Astrocyte (in vitro differentiated cells and primary cell): ENCODE results near the gene TP53AIP1. TPM values are rescaled to one million over a fixed set of nuclear protein-coding genes. Genes with fewer than 3 reads are reported as not detected.

Source experiments
- DNase-seq: peaks from one replicate; pipeline ENCODE4 v3.0.0-alpha.2; 2010; ENCODE audit warnings: low read depth
- FAIRE-seq: peaks from 2 replicates; lab custom pipeline; 2011; peaks lifted over from hg19 to GRCh38; lab: Jason Lieb, UNC
- H2AFZ ChIP-seq: 2 replicates; pipeline ENCODE4 v1.6.0; 2012; ENCODE audit warnings: low read depth, low read length, inconsistent platforms
- H3K27ac ChIP-seq: 2 replicates; pipeline ENCODE4 v1.5.1; 2011; ENCODE audit warnings: low read depth, low read length, inconsistent platforms
- H3K27me3 ChIP-seq: 2 replicates; pipeline ENCODE4 v1.6.0; 2011; ENCODE audit warnings: low read length, inconsistent platforms; ENCODE audit not compliant: insufficient read depth
- H3K36me3 ChIP-seq: 2 replicates; pipeline ENCODE4 v1.5.1; 2011; ENCODE audit warnings: low read length, inconsistent platforms; ENCODE audit not compliant: insufficient read depth
- H3K4me1 ChIP-seq: 2 replicates; pipeline ENCODE4 v1.5.1; 2011; ENCODE audit warnings: low read length, inconsistent platforms; ENCODE audit not compliant: insufficient read depth
- H3K4me2 ChIP-seq: 2 replicates; pipeline ENCODE4 v1.6.0; 2012; ENCODE audit warnings: low read length, inconsistent platforms
- H3K4me3 ChIP-seq: 2 replicates; pipeline ENCODE4 v1.5.1; 2011; ENCODE audit warnings: low read depth, mild to moderate bottlenecking, low read length, inconsistent platforms; ENCODE audit not compliant: insufficient read depth
- H3K79me2 ChIP-seq: 2 replicates; pipeline ENCODE4 v1.6.0; 2012; ENCODE audit warnings: mild to moderate bottlenecking, low read length, inconsistent platforms; ENCODE audit not compliant: insufficient read depth
- H3K9ac ChIP-seq: 2 replicates; pipeline ENCODE4 v1.6.0; 2012; ENCODE audit warnings: mild to moderate bottlenecking, low read length, inconsistent platforms
- H3K9me3 ChIP-seq: 2 replicates; pipeline ENCODE4 v1.5.1; 2012; ENCODE audit warnings: low read depth, mild to moderate bottlenecking, low read length, inconsistent platforms; ENCODE audit not compliant: insufficient read depth
- H4K20me1 ChIP-seq: 2 replicates; pipeline ENCODE4 v1.6.0; 2012; ENCODE audit warnings: low read length, inconsistent platforms; ENCODE audit not compliant: insufficient read depth
- H3K27ac Mint-ChIP-seq: one replicate; pipeline ENCODE4 v1.8.0; 2021; ENCODE audit warnings: mild to moderate bottlenecking, mixed read lengths; ENCODE audit not compliant: unreplicated experiment
- H3K27me3 Mint-ChIP-seq: one replicate; pipeline ENCODE4 v1.8.0; 2021; ENCODE audit warnings: low read depth, mixed read lengths; ENCODE audit not compliant: unreplicated experiment
- H3K36me3 Mint-ChIP-seq: one replicate; pipeline ENCODE4 v1.8.0; 2021; ENCODE audit warnings: low read depth, mixed read lengths; ENCODE audit not compliant: unreplicated experiment
- H3K4me1 Mint-ChIP-seq: one replicate; pipeline ENCODE4 v1.8.0; 2021; ENCODE audit warnings: low read depth, mixed read lengths; ENCODE audit not compliant: unreplicated experiment
- H3K4me3 Mint-ChIP-seq: one replicate; pipeline ENCODE4 v1.8.0; 2021; ENCODE audit warnings: mild to moderate bottlenecking, moderate library complexity, mixed read lengths; ENCODE audit not compliant: unreplicated experiment
- H3K9me3 Mint-ChIP-seq: one replicate; pipeline ENCODE4 v1.8.0; 2021; ENCODE audit warnings: mild to moderate bottlenecking, mixed read lengths; ENCODE audit not compliant: unreplicated experiment
- EZH2 ChIP-seq: IDR thresholded peaks from 2 replicates; pipeline ENCODE4 v1.6.1; 2012; ENCODE audit warnings: mild to moderate bottlenecking, low read length, inconsistent platforms; ENCODE audit not compliant: insufficient read depth
- total RNA-seq: library from RNA; stranded (reverse); gene quantifications from 2 replicates; pipeline ENCODE4 v1.2.1, GENCODE V29; 2021
- TF ChIP-seq, protein P1 (sequence below): IDR thresholded peaks from 2 replicates; pipeline ENCODE4 v1.5.1; 2011; ENCODE audit warnings: low read depth, mild to moderate bottlenecking, inconsistent platforms, low read length, moderate library complexity; ENCODE audit not compliant: insufficient read depth

TP53AIP1 gene
- total RNA-seq, 1 donor from 2014 or later = 0.20 TPM

GRCh38 chr11:128956401-128957201 lies 13.9 kb upstream of the TP53AIP1 start:
- Mint-ChIP-seq H3K9me3 (no peaks in the 10 kb centered on the region), H3K4me1 (peaks cover 6% of the 10 kb centered on the region), H3K27ac (no peak overlapping the region), H3K36me3 (peaks cover 2% of the 10 kb centered on the region), H3K4me3 (no peak overlapping the region), H3K27me3 (peaks cover 13% of the 10 kb centered on the region)
- Histone ChIP-seq H4K20me1 (no peaks in the 10 kb centered on the region), H3K4me2 (no peak overlapping the region), H3K27ac (no peak overlapping the region), H2AFZ (no peak overlapping the region), H3K9ac (no peak overlapping the region), H3K9me3 (no peaks in the 10 kb centered on the region), H3K4me1 (no peaks in the 10 kb centered on the region), H3K27me3 (no peaks in the 10 kb centered on the region), H3K4me3 (no peak overlapping the region), H3K79me2 (no peaks in the 10 kb centered on the region), H3K36me3 (no peaks in the 10 kb centered on the region)
- TF ChIP-seq EZH2 = no peak
- TF ChIP-seq, protein P1, sequence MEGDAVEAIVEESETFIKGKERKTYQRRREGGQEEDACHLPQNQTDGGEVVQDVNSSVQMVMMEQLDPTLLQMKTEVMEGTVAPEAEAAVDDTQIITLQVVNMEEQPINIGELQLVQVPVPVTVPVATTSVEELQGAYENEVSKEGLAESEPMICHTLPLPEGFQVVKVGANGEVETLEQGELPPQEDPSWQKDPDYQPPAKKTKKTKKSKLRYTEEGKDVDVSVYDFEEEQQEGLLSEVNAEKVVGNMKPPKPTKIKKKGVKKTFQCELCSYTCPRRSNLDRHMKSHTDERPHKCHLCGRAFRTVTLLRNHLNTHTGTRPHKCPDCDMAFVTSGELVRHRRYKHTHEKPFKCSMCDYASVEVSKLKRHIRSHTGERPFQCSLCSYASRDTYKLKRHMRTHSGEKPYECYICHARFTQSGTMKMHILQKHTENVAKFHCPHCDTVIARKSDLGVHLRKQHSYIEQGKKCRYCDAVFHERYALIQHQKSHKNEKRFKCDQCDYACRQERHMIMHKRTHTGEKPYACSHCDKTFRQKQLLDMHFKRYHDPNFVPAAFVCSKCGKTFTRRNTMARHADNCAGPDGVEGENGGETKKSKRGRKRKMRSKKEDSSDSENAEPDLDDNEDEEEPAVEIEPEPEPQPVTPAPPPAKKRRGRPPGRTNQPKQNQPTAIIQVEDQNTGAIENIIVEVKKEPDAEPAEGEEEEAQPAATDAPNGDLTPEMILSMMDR = peak; percentile 80
- FAIRE-seq (peak; percentile 100), DNase-seq (peak; percentile 57)

GRCh38 chr11:128955636-128956035 lies 13.0 kb upstream of the TP53AIP1 start:
- no peak overlapping the region for H3K4me2 ChIP-seq
- FAIRE-seq (no peak), DNase-seq (no peak)
- H3K9me3 ChIP-seq = no peaks in the 10 kb centered on the region
- no peaks in the 10 kb centered on the region for H3K79me2 ChIP-seq
- H3K27me3 ChIP-seq = no peaks in the 10 kb centered on the region
- Mint-ChIP-seq H3K27ac (no peak overlapping the region), H3K4me1 (peaks cover 6% of the 10 kb centered on the region), H3K36me3 (peaks cover 2% of the 10 kb centered on the region), H3K27me3 (peaks cover 13% of the 10 kb centered on the region), H3K9me3 (no peaks in the 10 kb centered on the region), H3K4me3 (no peak overlapping the region)
- no peaks in the 10 kb centered on the region for H3K36me3 ChIP-seq
- no peaks in the 10 kb centered on the region for H4K20me1 ChIP-seq
- H3K9ac ChIP-seq = no peak overlapping the region
- no peak for TF ChIP-seq EZH2
- TF ChIP-seq, protein P1 = no peak
- H3K4me3 ChIP-seq = no peak overlapping the region
- H3K4me1 ChIP-seq = no peaks in the 10 kb centered on the region
- no peak overlapping the region for H2AFZ ChIP-seq
- H3K27ac ChIP-seq = no peak overlapping the region

GRCh38 chr11:128953151-128953550 lies 10.5 kb upstream of the TP53AIP1 start:
- H3K4me3 ChIP-seq = no peak overlapping the region
- TF ChIP-seq EZH2 = no peak
- TF ChIP-seq, protein P1 = no peak

More at GRCh38 chr11:128953151-128953550, 10.5 kb upstream of the TP53AIP1 start:
- no peaks in the 10 kb centered on the region for H3K9me3 ChIP-seq
- H3K9me3 Mint-ChIP-seq = no peaks in the 10 kb centered on the region
- no peak overlapping the region for H3K4me3 Mint-ChIP-seq
- H2AFZ ChIP-seq = no peak overlapping the region
- peaks cover 2% of the 10 kb centered on the region for H3K36me3 Mint-ChIP-seq
- FAIRE-seq = no peak
- no peaks in the 10 kb centered on the region for H4K20me1 ChIP-seq
- no peaks in the 10 kb centered on the region for H3K4me1 ChIP-seq
- H3K79me2 ChIP-seq = no peaks in the 10 kb centered on the region
- H3K4me2 ChIP-seq = no peak overlapping the region
- no peaks in the 10 kb centered on the region for H3K27me3 ChIP-seq
- peaks cover 6% of the 10 kb centered on the region for H3K4me1 Mint-ChIP-seq
- peaks cover 16% of the 10 kb centered on the region for H3K27me3 Mint-ChIP-seq
- H3K9ac ChIP-seq = no peak overlapping the region
- no peak overlapping the region for H3K27ac Mint-ChIP-seq
- no peak for DNase-seq
- no peak overlapping the region for H3K27ac ChIP-seq
- no peaks in the 10 kb centered on the region for H3K36me3 ChIP-seq
